HG03457 (cell line): ENCODE data around the gene PYDC2.
"Not testable (repeated sequence)": the region's sequence is repeated elsewhere in the genome, so short reads cannot be mapped to it uniquely, and the experiment has no call there.

Experiments used
- ATAC-seq: cut with Tn5 transposase; IDR thresholded peaks from one replicate; pipeline ENCODE4 v1.9.1; 2021; ENCODE audit warnings: moderate number of reproducible peaks; ENCODE audit not compliant: unreplicated experiment

Gene PYDC2

GRCh38 chr3:191470080-191470479, 9.1 kb downstream of the PYDC2 start:
- no peak for ATAC-seq

- no peak for ATAC-seq
Measured at GRCh38 chr3:191470545-191470944, 9.6 kb downstream of the PYDC2 start.

GRCh38 chr3:191473661-191474198, 12.8 kb downstream of the PYDC2 start:
- ATAC-seq, result no peak

GRCh38 chr3:191476066-191476772, 15.3 kb downstream of the PYDC2 start:
- no peak for ATAC-seq

- not testable (repeated sequence) for ATAC-seq
Measured at GRCh38 chr3:191483994-191484393, 23.0 kb downstream of the PYDC2 start.

- no peak for ATAC-seq
Measured at GRCh38 chr3:191484461-191484860, 23.5 kb downstream of the PYDC2 start.

GRCh38 chr3:191492601-191493000, 31.6 kb downstream of the PYDC2 start:
- ATAC-seq, result no peak

GRCh38 chr3:191493336-191493735, 32.4 kb downstream of the PYDC2 start:
- no peak for ATAC-seq

GRCh38 chr3:191499307-191500080, 38.5 kb downstream of the PYDC2 start:
- no peak for ATAC-seq

- no peak for ATAC-seq
Measured at GRCh38 chr3:191500892-191501291, 39.9 kb downstream of the PYDC2 start.

GRCh38 chr3:191502583-191502982, 41.6 kb downstream of the PYDC2 start:
- ATAC-seq, result no peak

- no peak for ATAC-seq
Measured at GRCh38 chr3:191509078-191509477, 48.1 kb downstream of the PYDC2 start.
